Measurements from ENCODE around the gene HES7. TPM values are rescaled to one million over a fixed set of nuclear protein-coding genes. Genes with fewer than 3 reads are reported as not detected.

Gene HES7
- total RNA-seq, 1 donor from 2014 or later: not detected

DNA sequence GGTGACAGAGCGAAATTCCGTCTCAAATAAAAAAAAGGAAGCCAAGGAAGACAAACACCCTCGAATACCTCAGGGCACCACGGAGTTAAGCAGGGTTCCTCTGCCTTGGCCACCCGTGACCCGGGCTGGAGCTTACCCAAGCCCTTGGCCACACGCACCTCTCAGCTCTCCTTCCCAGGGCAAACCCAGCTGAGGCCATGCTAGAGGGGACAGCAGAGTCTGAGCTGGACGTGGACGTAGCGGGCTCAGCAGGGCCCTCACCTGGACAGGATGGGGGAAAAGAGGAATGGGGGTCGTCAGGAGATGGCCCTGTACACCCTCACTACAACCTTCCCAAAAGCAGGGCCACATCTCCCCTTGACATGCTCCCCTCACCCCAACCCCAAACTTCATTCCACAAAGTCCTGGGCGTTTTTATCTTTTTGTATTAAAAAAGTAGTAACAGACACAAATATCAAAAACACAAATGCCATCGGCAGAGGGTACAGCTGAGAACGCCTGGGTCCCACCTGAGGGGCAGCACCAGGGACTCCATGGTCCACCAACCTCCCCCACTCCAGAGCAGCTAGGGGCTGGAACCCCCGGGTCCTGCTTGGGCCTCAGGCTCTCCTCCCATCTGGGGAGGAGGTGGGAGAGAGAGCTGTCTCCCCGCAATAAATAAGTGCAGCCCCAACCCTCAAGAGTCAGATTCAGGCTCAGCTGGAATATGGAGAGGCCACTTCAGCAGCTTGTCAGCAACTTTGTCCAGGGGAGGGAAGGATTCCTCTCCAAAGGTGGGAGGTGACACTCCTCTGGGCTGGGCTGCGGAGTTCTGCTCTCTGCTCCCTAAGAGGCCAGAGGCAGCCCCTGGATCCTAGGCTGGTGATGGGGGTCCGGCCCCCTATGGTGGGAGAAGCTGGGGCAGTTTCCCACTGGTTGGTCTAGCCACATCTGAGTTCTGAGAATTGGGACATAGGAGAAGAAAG is 16.4 kb upstream of the HES7 start:
- Mint-ChIP-seq H3K36me3 (ENCODE audit: insufficient read depth) (peaks cover 12% of the 10 kb centered on the region), H3K27me3 (peaks cover 4% of the 10 kb centered on the region), H3K9me3 (ENCODE audit: low read depth) (no peaks in the 10 kb centered on the region), H3K27ac (no peak overlapping the region), H3K4me1 (ENCODE audit: low read depth) (no peaks in the 10 kb centered on the region), H3K4me3 (ENCODE audit: low read depth) (no peak overlapping the region)
- TF ChIP-seq, protein P1, sequence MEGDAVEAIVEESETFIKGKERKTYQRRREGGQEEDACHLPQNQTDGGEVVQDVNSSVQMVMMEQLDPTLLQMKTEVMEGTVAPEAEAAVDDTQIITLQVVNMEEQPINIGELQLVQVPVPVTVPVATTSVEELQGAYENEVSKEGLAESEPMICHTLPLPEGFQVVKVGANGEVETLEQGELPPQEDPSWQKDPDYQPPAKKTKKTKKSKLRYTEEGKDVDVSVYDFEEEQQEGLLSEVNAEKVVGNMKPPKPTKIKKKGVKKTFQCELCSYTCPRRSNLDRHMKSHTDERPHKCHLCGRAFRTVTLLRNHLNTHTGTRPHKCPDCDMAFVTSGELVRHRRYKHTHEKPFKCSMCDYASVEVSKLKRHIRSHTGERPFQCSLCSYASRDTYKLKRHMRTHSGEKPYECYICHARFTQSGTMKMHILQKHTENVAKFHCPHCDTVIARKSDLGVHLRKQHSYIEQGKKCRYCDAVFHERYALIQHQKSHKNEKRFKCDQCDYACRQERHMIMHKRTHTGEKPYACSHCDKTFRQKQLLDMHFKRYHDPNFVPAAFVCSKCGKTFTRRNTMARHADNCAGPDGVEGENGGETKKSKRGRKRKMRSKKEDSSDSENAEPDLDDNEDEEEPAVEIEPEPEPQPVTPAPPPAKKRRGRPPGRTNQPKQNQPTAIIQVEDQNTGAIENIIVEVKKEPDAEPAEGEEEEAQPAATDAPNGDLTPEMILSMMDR (IDR thresholded peaks at IDR 0.05; ENCODE audit: unreplicated experiment): no peak
- no peak for DNase-seq (ENCODE audit: low spot score, unreplicated experiment)

DNA sequence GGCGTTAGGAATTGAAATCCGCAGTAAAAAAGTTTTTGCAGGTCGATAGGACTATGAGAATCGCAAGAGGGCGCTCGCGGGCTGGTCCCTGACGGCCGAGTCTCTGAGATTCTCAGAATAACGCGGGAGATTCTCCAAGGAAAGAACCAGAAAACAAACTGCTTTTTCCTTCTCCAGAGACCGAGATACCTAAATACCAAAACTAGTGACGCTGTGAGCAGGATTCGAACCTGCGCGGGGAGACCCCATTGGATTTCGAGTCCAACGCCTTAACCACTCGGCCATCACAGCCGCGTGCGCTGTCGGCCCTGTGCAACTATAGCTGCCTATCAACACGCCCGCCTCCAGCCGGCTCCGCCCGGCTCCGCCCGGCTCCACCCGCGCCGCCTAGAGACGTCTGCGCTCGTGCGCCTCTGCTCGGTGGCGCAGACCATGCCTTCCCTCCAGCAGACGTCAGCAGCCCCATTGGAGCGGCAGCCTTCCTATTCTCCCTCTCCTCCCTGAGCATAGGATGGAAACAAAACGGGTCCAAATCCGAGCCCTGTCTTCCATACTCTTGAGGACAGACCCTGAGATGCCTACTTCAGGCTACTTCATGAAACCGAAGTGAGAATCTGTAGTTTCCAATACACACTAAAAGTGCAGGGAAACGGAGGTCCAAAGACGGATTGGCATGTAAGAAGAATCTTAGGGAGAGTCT is 14.9 kb upstream of the HES7 start:
- no peaks in the 10 kb centered on the region for H3K9me3 Mint-ChIP-seq (ENCODE audit: low read depth)
- H3K36me3 Mint-ChIP-seq (ENCODE audit: insufficient read depth): peaks cover 10% of the 10 kb centered on the region
- H3K4me3 Mint-ChIP-seq (ENCODE audit: low read depth): no peak overlapping the region
- no peaks in the 10 kb centered on the region for H3K4me1 Mint-ChIP-seq (ENCODE audit: low read depth)
- no peak overlapping the region for H3K27ac Mint-ChIP-seq
- peaks cover 10% of the 10 kb centered on the region for H3K27me3 Mint-ChIP-seq
- TF ChIP-seq, protein P1 (IDR thresholded peaks at IDR 0.05; ENCODE audit: unreplicated experiment): peak; percentile 91
- DNase-seq (ENCODE audit: low spot score, unreplicated experiment): peak; percentile 96

DNA sequence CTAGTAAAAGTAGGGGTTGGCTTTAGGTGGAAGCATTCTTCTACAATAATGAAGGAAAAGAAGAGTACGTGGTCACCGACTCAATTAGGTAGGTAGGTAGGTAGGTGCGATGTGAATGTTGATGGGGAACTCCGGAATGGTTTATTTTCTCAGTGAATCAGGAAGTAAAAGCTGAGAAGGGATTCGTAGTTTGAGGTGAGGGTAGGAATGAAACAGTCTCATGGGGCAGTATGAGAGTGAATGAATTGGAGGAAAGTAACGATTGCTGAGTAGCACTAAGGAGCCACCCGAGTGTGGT is 14.4 kb upstream of the HES7 start:
- H3K9me3 Mint-ChIP-seq (ENCODE audit: low read depth): no peaks in the 10 kb centered on the region
- DNase-seq (ENCODE audit: low spot score, unreplicated experiment): no peak
- TF ChIP-seq, protein P1 (IDR thresholded peaks at IDR 0.05; ENCODE audit: unreplicated experiment): no peak
- H3K4me3 Mint-ChIP-seq (ENCODE audit: low read depth): no peak overlapping the region
- peaks cover 8% of the 10 kb centered on the region for H3K36me3 Mint-ChIP-seq (ENCODE audit: insufficient read depth)
- peaks cover 10% of the 10 kb centered on the region for H3K27me3 Mint-ChIP-seq
- H3K27ac Mint-ChIP-seq: no peak overlapping the region
- H3K4me1 Mint-ChIP-seq (ENCODE audit: low read depth): no peaks in the 10 kb centered on the region

DNA sequence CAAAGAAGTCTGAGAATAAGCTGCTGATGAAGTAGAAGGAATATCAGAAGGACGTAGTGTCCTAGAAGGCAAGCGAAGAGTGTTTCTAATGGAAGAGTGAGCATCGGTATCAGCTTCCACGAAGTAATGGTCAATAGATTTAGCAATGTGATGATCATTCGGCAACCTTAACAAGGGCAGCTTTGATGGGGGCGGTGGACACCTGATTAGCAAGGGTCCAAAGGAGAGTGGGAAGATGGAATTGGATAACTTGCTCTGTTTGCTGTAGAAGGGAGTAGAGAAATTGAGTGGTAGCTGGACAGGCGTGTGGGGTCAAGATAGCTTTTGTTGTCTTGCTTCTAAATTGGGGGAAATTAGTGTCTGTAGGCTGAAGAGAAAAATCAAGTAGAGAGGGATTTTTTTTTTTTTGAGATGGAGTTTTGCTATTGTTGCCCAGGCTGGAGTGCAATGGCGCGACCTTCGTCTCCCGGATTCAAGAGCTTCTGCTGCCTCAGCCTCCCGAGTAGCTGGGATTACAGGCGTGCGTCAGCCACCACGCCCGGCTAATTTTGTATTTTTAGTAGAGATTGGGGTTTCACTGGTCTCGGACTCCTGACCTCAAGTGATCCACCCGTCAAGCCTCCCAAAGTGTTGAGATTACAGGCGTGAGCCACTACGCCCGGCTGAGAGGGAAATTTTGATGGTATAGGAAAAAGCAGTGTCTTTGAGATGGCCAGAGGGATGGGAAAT is 13.9 kb upstream of the HES7 start:
- H3K27ac Mint-ChIP-seq: no peak overlapping the region

More for the DNA sequence above, 13.9 kb upstream of the HES7 start:
- H3K4me3 Mint-ChIP-seq (ENCODE audit: low read depth): no peak overlapping the region
- peaks cover 8% of the 10 kb centered on the region for H3K36me3 Mint-ChIP-seq (ENCODE audit: insufficient read depth)
- TF ChIP-seq, protein P1 (IDR thresholded peaks at IDR 0.05; ENCODE audit: unreplicated experiment): no peak
- peaks cover 10% of the 10 kb centered on the region for H3K27me3 Mint-ChIP-seq
- H3K4me1 Mint-ChIP-seq (ENCODE audit: low read depth): no peaks in the 10 kb centered on the region
- no peak for DNase-seq (ENCODE audit: low spot score, unreplicated experiment)
- no peaks in the 10 kb centered on the region for H3K9me3 Mint-ChIP-seq (ENCODE audit: low read depth)

Measured in progenitor cell of endocrine pancreas (in vitro differentiated cells).